HG02852 (cell line): ENCODE results near the gene ERN2.
"Not testable (repeated sequence)": the region's sequence is repeated elsewhere in the genome, so short reads cannot be mapped to it uniquely, and the experiment has no call there.

Experiments
- ATAC-seq: cut with Tn5 transposase; IDR thresholded peaks from one replicate; pipeline ENCODE4 v1.9.1; 2021; ENCODE audit warnings: mild to moderate bottlenecking, moderate library complexity; ENCODE audit not compliant: unreplicated experiment

ERN2 gene

DNA sequence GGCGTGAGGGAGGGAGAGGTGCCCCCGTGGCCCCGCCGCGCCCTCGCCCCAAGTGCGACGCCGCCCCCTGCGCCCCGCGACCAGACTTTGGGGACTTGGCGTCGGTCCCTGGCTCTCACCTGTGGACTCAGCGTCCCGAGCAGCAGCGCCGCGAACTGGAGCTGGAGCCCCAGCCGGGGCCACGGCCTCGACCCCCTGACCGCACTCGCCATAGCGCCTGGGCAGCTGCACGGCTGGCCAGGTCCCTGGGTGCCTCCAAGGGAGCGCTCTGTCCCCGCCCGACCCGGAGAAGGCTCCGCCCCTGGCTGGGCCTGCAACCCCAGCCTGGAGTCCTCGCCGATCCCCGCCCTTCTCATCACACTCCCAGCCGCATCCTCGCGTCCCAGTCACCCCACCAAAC, at the start of gene ERN2:
TSS of gene ERN2 (minus strand) at position 247 of the 400 bp plus-strand sequence. CDS start at position 212, 35 bp downstream.
- no peak for ATAC-seq

DNA sequence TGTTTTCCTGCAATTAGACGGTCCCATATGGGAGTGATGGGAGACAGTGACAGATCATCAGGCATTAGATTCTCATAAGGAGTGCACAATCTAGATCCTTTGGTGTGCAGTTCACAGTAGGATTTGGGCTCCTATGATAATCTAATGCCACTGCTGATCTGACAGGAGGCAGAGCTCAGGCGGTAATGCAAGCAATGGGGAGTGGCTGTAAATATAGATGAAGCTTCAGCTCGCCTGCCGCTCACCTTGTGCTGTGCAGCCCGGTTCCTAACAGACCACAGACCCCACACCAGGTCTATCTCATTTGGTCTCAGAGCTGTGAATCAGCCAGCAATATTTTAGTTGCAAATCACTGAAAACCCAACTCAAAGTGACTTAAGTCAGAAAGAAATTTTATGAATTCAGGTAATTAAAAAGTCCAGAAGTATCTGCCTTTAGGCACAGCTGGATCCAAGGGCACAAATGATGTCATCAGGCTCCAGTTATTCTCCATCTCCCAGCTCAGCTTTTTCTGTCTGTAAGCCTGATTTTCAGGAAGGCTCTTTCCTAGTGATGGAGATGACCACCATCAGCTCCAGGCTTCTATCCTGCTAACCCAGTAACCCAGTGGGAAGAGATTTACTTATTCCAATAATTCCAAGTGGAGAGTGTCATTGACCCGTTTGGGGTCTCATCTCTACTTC, 45.1 kb upstream of the ERN2 start:
- no peak for ATAC-seq

DNA sequence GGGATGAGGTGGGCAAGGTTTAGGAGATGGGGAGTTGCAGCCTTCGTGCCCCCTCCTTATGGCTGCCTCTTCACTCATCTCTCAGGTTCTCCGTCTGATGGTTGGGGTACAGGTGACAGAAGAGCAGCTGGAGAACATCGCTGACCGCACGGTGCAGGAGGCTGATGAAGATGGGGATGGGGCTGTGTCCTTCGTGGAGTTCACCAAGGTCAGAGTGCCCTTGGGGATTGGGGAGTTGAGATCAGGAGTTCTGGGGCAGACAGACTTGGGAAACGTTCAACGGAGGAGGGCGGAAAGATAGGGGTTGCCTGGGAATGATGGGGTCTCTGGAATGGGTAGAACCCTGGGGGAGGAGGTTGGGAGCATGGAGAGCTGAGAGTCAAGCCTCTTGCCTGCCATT, 44.1 kb upstream of the ERN2 start:
- no peak for ATAC-seq

DNA sequence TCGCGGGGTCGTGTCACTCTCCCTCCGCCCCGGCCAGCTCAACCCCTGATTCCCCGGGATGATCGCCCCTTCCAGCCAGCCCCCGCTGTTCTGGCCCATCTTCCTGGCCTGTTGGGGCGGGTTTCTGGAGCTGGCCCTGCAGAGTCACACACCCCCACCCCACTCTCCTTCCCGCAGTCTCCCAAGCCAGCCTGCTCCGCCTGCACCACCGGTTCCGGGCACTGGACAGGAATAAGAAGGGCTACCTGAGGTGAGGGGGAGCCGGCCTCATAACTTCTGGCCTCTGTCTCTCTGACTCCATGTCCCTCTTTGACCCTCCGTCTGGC, 42.4 kb upstream of the ERN2 start:
- no peak for ATAC-seq

DNA sequence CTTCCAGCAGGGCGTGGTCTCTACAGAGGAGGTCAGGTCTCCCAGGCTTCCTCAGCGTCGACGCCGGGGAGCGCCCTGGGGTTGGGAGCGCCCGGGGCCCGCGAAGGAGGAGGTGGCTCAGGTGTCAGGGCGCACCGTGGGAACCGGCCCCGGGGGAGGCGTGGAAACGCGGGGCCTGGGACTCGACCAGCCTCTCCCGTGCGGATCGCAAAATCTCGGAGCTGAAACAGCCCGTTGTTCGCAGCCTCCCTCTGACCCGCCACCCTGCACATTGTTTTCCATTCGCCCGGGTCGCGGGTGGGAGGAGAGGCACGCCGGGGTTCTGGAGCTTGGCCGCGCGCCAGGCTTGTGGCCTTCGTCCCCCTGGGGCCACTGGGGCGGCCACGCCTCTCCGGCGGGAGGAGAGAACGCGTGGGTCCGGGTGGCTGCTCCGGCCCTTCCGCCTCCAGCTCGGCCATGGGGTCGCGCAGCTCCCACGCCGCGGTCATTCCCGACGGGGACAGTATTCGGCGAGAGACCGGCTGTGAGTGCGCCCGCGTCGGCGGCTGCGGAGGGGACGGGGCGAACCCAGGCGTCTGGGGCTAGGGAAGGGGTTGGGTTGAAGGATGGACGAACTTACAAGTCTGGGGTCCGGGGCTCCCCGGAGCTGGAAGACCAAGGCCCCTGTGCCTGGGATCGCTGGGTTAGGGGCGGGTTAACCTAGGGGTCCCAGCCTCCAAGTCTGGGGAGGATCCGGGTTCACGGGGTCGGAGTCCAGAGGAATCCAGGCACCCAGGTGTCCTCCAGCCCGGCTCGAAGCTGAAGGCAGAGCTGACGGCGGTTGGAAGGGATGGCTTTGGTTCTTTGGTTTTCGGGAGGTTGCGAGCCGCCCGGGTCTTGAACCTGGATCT, 41.8 kb upstream of the ERN2 start, which contains the start of gene CHP2:
TSS of gene CHP2 (plus strand) at position 433 of the 890 bp plus-strand sequence. CDS start at position 457, 24 bp downstream.
- ATAC-seq = no peak

DNA sequence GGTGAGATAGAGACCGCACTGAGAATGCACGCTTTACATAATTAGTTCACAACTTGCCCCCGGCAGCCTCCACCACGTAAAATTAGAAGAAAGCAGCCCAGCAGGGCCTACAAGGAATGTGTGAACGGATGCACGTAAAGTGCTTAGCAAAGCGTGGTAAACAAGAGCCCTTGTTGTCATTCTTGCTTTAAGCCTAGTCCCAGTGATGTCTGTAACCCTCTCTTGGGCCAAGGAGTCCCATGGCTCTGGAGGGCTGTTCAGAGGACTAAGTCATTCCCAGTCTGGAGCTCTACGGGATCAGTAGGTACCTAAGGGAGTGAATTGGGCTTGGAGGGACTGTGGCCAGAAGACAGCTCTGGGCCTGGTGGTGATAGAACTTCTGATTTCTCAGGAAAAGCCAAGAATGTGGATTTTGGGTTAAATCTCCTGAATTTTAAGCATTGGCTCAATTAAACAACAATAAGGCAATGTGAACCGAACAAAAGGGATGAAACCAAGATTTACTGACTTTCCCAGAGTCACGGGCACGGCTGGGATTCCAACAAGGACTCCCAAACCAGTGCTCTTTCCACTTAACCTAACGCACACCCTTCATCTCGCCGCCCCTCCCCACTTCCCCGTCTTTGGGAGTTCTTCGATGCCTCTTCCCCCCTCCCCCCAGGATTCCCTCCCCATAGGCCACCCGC, 41.0 kb upstream of the ERN2 start:
- no peak for ATAC-seq

DNA sequence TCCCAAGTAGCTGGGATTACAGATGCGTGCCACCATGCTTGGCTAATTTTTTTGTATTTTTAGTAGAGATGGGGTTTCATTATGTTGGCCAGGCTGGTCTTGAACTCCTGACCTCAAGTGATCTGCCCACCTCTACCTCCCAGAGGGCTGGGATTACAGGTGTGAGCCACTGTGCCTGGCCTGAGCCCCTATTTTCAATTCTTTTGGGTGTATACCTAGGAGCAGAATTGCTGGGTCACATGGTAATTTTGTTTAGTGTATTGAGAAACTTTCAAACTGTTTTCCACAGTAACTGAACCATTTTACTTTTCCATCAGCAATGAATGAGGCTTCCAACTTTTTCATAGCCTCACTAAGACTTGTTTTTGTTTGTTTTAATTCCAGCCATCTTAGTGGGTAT, 38.0 kb upstream of the ERN2 start:
- ATAC-seq = not testable (repeated sequence)

DNA sequence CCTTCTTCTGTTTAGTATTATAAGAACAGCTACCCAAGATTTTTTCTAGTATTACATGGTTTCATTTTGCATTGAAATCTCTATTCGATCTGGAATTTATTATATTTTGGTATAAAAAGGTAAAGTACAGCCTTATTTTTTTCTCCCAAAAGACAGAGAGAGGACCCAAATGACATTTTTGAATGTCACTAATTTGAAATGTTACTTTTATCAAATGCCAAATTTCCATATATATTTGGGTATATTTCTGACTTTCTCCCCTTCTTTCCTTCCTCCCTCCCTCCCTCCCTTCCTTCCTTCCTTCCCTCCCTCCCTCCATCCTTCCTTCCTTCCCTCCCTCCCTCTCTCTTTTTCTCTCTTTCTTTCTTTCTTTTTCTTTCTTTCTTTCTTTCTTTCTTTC, 35.6 kb upstream of the ERN2 start:
- ATAC-seq = no peak

DNA sequence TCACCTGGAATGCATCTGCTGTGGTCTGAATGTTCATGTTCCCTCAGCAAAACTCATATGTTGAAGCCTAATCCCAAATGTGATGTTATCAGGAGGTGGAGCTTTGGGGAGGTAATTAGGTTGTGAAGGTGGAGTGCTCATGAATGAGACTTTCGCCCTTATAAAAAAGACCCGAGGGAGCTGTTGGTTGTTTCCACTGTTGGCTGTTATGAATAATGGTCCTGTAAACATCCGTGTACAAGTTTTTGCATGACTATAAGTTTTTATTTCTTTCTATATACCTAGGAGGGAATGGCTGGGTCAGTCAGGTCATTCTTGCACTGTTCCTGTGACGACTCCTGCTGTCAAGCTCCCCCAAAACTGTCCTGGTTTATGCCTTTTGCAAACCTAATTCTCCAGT, 32.2 kb upstream of the ERN2 start:
- ATAC-seq = no peak

DNA sequence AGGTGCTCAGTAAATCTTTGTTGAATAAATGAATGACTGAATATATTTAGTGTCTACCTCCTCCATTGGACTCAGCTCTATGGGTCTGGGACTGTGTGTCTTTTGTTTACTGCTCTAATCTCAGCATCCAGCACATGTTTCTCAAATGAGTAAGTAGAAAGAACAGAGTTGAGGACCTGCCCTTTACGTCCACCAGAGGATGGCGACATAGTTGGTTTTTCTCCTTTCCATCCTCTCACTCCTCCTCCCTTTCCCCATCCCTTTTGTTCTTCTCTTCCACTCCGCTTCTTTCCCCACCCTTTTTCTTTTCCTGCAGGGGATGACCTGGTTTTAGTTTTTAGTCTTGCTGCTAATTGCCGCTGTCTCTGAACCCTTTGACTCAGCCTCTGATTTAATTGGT, 29.7 kb upstream of the ERN2 start:
- no peak for ATAC-seq

DNA sequence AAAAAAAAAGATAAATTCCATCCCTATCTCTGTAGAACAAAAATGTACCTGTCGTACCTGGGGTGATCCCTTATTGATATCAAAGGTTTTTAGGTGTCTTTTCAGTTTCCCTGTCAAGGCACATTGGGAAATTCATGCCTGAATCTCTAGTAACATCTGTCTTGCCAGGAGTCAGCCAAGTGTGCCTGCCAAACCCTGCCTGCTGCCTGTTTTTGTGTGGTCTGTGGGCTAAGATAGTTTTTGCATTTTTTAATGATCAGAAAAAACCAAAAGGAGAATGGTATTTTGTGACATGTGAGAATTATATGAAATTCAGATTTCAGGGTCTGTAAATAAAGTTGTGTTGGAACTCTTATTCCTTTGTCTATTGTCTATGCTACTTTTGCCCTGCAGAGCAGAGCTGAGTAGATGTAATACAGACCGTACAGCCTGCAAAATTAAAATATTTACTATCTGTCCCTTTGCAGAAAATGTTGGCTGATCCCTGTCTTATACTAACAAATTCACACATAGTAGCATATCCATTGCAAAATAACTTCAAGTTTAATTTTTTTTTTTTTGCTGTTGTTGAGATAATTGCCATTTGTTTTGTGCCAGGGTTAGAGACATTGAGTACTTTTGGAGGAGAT, 28.8 kb upstream of the ERN2 start:
- ATAC-seq = no peak

DNA sequence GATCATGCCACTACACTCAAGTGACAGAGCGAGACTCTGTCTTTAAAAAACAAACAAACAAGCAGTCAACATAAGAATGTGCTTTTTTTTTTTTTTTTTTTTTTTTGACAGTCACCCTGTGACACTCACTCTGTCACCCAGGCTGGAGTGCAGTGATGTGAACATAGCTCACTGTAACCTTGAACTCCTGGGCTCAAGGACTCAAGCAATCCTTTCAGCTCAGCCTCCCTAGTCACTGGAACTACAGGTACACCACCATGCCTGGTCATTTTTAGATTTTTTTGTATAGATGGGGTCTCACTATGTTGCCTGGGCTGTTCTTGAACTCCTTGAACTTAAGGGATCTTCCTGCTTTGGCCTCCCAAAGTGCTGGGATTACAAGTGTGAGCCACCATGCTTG, 26.5 kb upstream of the ERN2 start:
- no peak for ATAC-seq

DNA sequence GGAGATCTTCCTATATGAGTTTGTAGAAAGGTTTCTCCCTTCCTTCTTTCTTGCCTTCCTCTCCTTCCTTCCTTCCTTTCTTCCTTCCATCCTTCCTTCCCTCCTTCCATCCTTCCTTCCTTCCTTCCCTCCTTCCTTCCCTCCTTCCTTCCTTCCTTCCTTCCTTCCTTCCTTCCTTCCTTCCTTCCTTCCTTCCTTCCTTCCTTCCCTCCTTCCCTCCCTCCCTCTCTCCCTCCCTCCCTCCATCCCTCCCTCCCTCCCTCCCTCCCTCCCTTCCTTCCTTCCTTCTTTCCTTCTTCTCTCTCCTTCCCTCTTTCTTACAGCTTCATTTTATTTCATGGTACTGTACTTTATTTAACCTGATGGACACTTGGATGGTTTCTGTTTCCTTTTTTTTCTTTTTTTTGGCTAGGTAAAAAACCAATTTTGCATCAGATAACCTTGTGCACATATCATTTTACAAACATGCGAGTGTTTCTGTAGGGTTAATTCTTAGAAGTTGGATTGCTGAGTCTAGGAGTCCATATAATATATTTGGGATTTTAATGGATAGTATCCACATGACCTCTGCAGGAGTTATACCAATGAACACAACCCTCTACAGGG, 24.5 kb upstream of the ERN2 start:
- ATAC-seq = not testable (repeated sequence)

DNA sequence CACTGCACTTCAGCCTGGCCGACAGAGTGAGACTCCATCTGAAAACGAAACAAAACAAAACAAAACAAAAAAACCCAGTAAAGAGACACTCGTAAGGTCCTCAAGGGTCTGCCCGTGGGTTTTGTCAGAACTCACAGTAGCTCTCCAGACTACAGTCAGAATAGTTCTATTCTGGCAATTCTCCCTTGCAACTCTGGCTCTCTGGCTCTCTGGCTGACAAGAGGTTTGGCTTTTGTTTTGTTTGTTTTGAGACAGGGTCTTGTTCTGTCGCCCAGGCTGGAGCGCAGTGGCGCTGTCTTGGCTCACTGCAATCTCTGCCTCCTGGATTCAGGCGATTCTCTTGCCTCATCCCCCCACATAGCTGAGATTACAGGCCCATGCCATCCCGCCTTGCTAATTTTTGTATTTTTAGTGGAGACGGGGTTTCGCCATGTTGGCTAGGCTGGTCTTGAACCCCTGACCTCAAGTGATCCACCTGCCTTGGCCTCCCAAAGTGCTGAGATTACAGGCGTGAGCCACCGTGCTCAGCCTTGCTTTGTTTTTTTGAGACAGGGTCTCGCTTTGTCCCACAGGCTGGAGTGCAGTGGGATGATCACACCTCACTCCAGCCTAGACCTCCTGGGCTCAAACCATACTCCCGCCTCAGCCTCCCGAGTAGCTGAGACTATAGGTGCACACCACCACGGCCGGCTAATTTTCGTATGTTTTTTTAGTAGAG, 21.3 kb upstream of the ERN2 start:
- no peak for ATAC-seq

DNA sequence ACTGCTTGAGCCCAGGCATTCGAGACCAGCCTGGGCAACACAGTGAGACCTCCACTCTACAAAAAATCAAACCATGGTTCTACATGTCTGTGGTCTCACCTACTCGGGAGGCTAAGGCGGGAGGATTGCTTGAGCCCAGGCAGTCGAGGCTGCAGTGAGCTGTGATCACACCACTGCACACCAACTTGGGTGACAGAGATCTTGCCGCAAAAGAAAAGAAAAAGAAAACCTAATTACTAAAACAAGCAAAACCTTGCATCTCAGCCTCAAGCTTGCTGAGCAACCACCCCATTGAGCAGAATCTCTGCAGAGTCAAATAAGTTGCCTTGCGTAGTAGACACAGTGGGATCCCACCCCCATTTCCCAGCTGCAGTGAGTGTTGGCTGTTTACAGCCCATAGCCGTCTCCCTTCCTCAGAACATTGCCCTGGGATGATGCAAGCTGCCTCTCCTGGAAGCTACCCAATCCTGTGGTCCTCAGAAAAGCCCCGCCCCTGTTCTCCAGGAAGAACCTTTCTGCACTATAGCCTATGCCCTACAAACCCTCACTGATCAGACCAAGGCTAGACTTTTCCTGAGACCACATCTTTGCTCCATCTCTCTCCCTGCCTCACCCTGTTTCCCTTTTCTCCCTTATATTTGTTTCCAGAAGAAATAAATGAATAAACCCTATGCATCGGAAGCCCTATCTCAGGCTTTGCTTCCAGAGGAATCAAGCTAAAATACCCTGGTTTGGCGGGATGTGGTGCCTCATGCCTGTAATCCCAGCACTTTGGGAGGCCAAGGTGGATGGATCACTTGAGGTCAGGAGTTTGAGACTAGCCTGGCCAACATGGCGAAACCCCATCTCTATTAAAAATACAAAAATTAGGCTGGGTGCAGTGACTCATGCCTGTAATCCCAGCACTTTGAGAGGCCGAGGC, 16.7 kb upstream of the ERN2 start:
- no peak for ATAC-seq

DNA sequence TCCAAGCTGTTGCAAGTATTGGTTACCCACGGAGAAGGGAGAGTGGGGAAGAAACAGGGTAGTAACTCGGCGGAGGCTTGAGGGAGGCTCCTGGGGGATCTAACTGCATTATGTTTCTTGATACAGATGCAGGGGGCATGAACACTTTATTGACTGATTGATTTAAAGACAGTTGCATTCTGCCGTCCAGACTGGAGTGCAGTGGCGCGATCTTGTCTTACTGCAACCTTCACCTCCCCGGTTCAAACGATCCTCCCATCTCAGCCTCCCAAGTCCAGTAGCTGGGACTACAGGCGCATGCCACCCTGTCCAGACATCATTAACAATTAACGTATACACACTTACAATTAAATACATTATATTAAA, 15.1 kb upstream of the ERN2 start:
- no peak for ATAC-seq

DNA sequence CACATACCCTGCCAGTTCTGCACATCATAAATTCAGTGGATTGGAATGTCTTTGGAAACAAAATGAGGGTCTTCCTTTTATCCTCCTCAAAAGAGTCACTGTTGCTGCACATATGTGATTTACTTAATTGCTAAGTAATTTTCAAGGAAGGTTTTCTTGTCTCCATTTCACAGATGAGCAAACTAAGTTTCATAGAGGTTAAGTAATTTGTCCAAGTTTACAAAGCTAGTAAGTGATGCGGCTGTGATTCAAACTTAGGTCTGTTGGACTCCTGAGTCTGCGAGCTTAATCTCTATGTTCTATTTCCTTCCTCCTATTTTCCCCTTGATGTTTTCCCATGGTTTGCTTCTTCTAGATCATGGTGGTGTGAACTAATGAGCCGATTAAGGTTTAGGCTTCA, 13.7 kb upstream of the ERN2 start:
- ATAC-seq = no peak

DNA sequence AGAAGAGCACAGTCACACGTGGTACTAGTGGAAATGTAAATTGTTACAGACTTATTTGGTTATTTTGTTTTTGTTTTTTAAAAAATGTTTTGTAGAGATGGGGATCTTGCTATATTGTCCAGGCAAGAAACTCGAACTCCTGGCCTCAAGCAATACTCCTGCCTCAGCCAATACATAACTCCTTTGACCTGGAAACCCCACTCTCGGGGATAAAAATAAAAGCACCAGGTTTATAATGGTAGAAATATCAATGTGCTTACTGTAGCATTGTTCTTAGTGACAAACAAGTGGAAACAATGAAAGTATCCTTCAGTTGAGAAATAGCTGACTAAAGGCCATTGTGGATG, 11.7 kb upstream of the ERN2 start:
- no peak for ATAC-seq

DNA sequence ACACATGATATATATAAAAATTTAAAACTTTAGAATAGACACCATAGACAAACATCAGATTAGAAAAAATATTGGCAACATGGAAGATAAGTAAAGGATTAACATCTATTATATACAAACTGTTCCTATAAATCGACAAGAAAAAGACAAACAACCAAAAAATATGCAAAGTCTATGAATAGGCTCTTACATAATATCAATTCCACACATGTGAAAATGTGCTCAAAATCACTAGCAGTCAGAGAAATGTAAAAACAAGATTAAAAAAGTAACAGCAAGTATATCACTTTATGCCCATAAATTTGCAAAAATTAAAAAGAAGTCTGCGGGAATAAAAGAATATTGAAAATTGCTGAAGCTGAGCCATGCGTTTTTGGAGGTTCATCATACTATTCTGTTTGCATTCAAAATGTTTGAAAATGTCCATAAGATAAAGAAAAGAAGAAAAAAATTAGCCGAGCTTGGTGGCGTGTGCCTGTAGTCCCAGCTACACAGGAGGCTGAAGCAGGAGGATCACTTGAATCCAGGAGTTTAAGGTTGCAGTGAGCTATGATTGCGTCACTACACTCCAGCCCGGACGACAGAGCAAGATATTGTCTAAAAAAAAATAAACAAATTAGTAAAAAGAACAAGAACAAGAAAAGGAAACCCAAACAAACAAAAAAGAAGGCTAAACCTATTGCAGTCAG, 11.2 kb upstream of the ERN2 start:
- no peak for ATAC-seq
